Activated CD4-positive, CD25-positive, alpha-beta regulatory T cell treated with anti-CD3 and anti-CD28 coated beads, Interleukin-2, amount 50 U/mL, for 72 hours (primary cell): ENCODE measurements around the gene JARID2.

Experiments used
- DNase-seq: peaks from one replicate; pipeline ENCODE4 v3.0.0; 2021

Gene JARID2

GRCh38 chr6:15556711-15557110, 310.8 kb downstream of the JARID2 start:
- DNase-seq, result no peak

DNA sequence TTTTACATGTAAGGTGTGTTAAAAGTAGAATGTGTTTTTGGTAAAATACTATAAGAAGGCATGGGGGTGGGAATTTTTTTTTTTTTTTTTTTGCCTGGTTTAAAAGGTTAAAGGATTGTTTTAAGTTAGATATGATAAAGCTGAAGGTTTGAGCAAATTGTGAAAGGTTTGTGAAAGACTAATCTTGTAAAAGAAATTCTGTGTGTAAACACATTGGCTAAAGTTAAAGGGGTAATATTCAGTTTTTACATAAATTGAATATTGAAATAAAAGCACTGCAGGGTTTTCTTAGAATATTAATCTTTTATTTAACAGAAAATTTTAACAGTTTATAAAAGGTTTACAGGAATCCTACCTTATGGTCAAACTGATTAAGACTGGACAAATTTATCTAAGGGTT, 311.3 kb downstream of the JARID2 start:
- DNase-seq, result no peak

- DNase-seq, result no peak
Observed at GRCh38 chr6:15560713-15561112, 314.8 kb downstream of the JARID2 start.

- no peak for DNase-seq
Observed at GRCh38 chr6:15561447-15562199, 315.8 kb downstream of the JARID2 start.

- DNase-seq, result no peak
Observed at GRCh38 chr6:15562977-15563376, 317.1 kb downstream of the JARID2 start.

- DNase-seq, result no peak
Observed at GRCh38 chr6:15569035-15569995, 323.4 kb downstream of the JARID2 start.

- DNase-seq, result no peak
Observed at GRCh38 chr6:15570171-15570570, 324.3 kb downstream of the JARID2 start.
